Suprapubic skin (tissue), 4 donors: ENCODE data around the gene COL4A4. TPM values are rescaled to one million over a fixed set of nuclear protein-coding genes. Genes with fewer than 3 reads are reported as not detected.

Source experiments
- DNase-seq, 2 donors: peaks; one replicate each; pipeline ENCODE4 v3.0.0-alpha.2; 2019; ENCODE audit warnings: low spot score in 2 of 2
- H3K27ac ChIP-seq: fragments of 200-600 bp; sonication (generic); one replicate; pipeline ENCODE4 v1.5.1; 2019
- H3K27me3 ChIP-seq: fragments of 200-600 bp; sonication (generic); one replicate; pipeline ENCODE4 v1.5.1; 2019
- H3K36me3 ChIP-seq: fragments of 200-600 bp; sonication (generic); one replicate; pipeline ENCODE4 v1.5.1; 2019
- H3K4me1 ChIP-seq: fragments of 200-600 bp; sonication (generic); one replicate; pipeline ENCODE4 v1.5.1; 2019
- H3K4me3 ChIP-seq: fragments of 200-600 bp; sonication (generic); one replicate; pipeline ENCODE4 v1.5.1; 2019; ENCODE audit warnings: mild to moderate bottlenecking
- H3K9me3 ChIP-seq: fragments of 200-600 bp; sonication (generic); one replicate; pipeline ENCODE4 v1.5.1; 2019
- EP300 ChIP-seq: sonication (generic); formaldehyde crosslinking; IDR thresholded peaks from one replicate; pipeline ENCODE4 v1.6.1; 2017; ENCODE audit warnings: antibody characterized with exemption
- POLR2A ChIP-seq, 2 donors: fragments of 450-650 bp; IDR thresholded peaks; one replicate each; pipeline ENCODE4 v1.6.1; 2017; ENCODE audit warnings: antibody characterized with exemption in 2 of 2, mild to moderate bottlenecking in 2 of 2, moderate library complexity in 2 of 2
- POLR2AphosphoS5 ChIP-seq, 3 donors: sonication (generic); formaldehyde crosslinking; IDR thresholded peaks; one replicate each; pipeline ENCODE4 v1.6.1; 2017; ENCODE audit warnings: antibody characterized with exemption in 3 of 3
- WGBS: methylation state at CpG from one replicate; pipeline ENCODE4 v1.1.5; 2018; 5-methylcytosine and 5-hydroxymethylcytosine counted together
- total RNA-seq, 4 donors: library from RNA; depleted of rRNA; stranded (reverse); fragments of >200 nt; gene quantifications; one replicate each; pipeline ENCODE4 v1.1.0, GENCODE V29; 2016
- TF ChIP-seq, protein P1 (sequence below), 2 donors: fragments of 200-600 bp in 1 of 2; fragments of 450-650 bp in 1 of 2; sonication (generic) in 1 of 2; IDR thresholded peaks; one replicate each; pipeline ENCODE4 v1.5.1; 2016 to 2019; ENCODE audit warnings: antibody characterized with exemption in 2 of 2, mild to moderate bottlenecking in 1 of 2, moderate library complexity in 1 of 2

Gene COL4A4
- total RNA-seq, 4 donors from 2014 or later: 0.16 to 0.25 (median 0.23) TPM

GRCh38 chr2:227201771-227202170 lies 37.8 kb upstream of the COL4A4 start:
- 61% methylated on average over 2 of the region's 2 CpGs for WGBS
- Histone ChIP-seq H3K4me1 (no peaks in the 10 kb centered on the region), H3K9me3 (no peaks in the 10 kb centered on the region), H3K27me3 (no peaks in the 10 kb centered on the region), H3K36me3 (no peaks in the 10 kb centered on the region), H3K4me3 (no peak overlapping the region), H3K27ac (no peak overlapping the region)
- no peak for TF ChIP-seq EP300
- TF ChIP-seq POLR2A (IDR thresholded peaks at IDR 0.05): no peak
- TF ChIP-seq, protein P1, sequence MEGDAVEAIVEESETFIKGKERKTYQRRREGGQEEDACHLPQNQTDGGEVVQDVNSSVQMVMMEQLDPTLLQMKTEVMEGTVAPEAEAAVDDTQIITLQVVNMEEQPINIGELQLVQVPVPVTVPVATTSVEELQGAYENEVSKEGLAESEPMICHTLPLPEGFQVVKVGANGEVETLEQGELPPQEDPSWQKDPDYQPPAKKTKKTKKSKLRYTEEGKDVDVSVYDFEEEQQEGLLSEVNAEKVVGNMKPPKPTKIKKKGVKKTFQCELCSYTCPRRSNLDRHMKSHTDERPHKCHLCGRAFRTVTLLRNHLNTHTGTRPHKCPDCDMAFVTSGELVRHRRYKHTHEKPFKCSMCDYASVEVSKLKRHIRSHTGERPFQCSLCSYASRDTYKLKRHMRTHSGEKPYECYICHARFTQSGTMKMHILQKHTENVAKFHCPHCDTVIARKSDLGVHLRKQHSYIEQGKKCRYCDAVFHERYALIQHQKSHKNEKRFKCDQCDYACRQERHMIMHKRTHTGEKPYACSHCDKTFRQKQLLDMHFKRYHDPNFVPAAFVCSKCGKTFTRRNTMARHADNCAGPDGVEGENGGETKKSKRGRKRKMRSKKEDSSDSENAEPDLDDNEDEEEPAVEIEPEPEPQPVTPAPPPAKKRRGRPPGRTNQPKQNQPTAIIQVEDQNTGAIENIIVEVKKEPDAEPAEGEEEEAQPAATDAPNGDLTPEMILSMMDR (IDR thresholded peaks at IDR 0.05): no peak
- TF ChIP-seq POLR2AphosphoS5 (IDR thresholded peaks at IDR 0.05): no peak
- no peak for DNase-seq

DNA sequence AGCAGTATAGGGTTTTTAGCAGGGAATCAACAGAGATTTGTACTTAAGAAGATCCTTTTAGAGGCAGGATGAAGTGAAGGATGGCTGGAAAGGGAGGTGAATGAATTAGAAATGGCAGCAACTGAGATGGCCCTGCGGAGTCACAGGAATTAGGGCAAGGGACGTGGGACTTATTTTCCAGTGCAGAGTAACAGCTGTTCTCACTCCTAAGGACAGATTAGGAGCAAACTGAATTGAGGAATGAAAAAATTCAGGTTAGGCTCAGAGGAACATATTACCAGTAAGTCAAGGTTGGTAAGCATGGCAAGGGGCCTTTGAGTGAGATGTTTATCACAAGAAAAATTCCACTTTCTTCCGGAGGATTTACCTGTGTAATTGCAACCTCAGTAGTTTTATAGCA lies 34.9 kb upstream of the COL4A4 start:
- H3K4me3 ChIP-seq: no peak overlapping the region
- 74% methylated on average over 3 of the region's 3 CpGs for WGBS
- no peak overlapping the region for H3K27ac ChIP-seq
- H3K4me1 ChIP-seq: no peaks in the 10 kb centered on the region
- no peaks in the 10 kb centered on the region for H3K27me3 ChIP-seq
- no peak for DNase-seq
- no peaks in the 10 kb centered on the region for H3K36me3 ChIP-seq
- H3K9me3 ChIP-seq: no peaks in the 10 kb centered on the region
- TF ChIP-seq EP300: no peak
- TF ChIP-seq POLR2A (IDR thresholded peaks at IDR 0.05): no peak
- TF ChIP-seq, protein P1 (IDR thresholded peaks at IDR 0.05): no peak
- no peak for TF ChIP-seq POLR2AphosphoS5 (IDR thresholded peaks at IDR 0.05)

DNA sequence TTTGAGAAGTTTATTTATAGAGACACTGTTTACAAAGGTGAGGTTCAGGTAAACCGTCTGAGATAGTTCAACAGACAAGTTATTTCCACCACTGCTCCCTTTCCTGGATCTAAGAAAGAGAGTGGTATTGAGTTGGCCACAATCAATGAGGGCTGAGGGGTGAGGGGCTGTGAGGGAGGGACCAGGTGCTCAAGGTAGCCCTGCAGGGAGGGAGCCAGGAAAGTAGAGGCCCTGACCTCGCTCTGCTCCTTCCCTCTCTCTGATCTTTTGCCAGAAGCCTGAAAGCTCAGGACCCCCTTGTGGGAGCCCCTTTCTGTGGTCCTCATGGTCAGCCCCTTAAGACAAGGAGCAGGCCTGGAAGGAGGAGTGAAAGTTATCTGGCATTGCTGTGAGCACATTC lies 30.2 kb upstream of the COL4A4 start:
- no peak overlapping the region for H3K27ac ChIP-seq
- H3K4me1 ChIP-seq: no peaks in the 10 kb centered on the region
- no peaks in the 10 kb centered on the region for H3K36me3 ChIP-seq
- H3K4me3 ChIP-seq: no peak overlapping the region
- no peak for TF ChIP-seq POLR2AphosphoS5 (IDR thresholded peaks at IDR 0.05)
- no peak for TF ChIP-seq EP300
- WGBS: 69% methylated on average over 2 of the region's 2 CpGs
- no peak for DNase-seq
- H3K27me3 ChIP-seq: no peaks in the 10 kb centered on the region
- H3K9me3 ChIP-seq: no peaks in the 10 kb centered on the region

- no peaks in the 10 kb centered on the region for H3K36me3 ChIP-seq
- TF ChIP-seq EP300: no peak
- TF ChIP-seq POLR2AphosphoS5 (IDR thresholded peaks at IDR 0.05): no peak
- TF ChIP-seq, protein P1 (IDR thresholded peaks at IDR 0.05): no peak
- no peak for TF ChIP-seq POLR2A (IDR thresholded peaks at IDR 0.05)
- WGBS: 89% methylated on average over 3 of the region's 3 CpGs
- no peaks in the 10 kb centered on the region for H3K9me3 ChIP-seq
- no peaks in the 10 kb centered on the region for H3K4me1 ChIP-seq
- H3K27me3 ChIP-seq: no peaks in the 10 kb centered on the region
- no peak overlapping the region for H3K4me3 ChIP-seq
- H3K27ac ChIP-seq: no peak overlapping the region
- no peak for DNase-seq
Measured at GRCh38 chr2:227192491-227192890, 28.5 kb upstream of the COL4A4 start.

DNA sequence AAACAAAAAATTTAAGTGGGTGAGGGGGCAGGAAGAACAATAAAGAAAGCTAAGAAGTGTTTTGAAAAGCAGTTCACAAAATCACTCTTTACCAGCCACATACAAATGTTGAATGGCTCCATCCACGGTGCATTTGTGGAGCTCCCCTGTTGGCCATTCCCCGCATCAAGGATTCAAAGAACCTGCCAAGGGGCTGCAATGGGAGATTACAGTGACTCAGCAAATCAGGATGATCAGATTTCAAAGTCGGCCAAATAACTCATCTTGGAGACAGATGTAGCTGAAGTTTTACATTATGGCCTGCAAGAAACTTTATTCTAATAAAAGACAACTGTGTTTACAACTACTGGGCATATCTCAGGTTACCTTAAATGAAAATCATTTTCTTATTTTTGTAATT lies 27.4 kb upstream of the COL4A4 start:
- TF ChIP-seq POLR2AphosphoS5 (IDR thresholded peaks at IDR 0.05) (no peak), EP300 (no peak), POLR2A (IDR thresholded peaks at IDR 0.05) (no peak)
- TF ChIP-seq, protein P1 (IDR thresholded peaks at IDR 0.05): no peak
- no peaks in the 10 kb centered on the region for H3K4me1 ChIP-seq
- no peak overlapping the region for H3K27ac ChIP-seq
- H3K36me3 ChIP-seq: no peaks in the 10 kb centered on the region
- H3K9me3 ChIP-seq: no peaks in the 10 kb centered on the region
- no peak for DNase-seq
- H3K4me3 ChIP-seq: no peak overlapping the region
- no peaks in the 10 kb centered on the region for H3K27me3 ChIP-seq
- WGBS: 32% methylated on average over 3 of the region's 3 CpGs

GRCh38 chr2:227188292-227188691 lies 24.3 kb upstream of the COL4A4 start:
- Histone ChIP-seq H3K27ac (no peak overlapping the region), H3K4me3 (no peak overlapping the region), H3K9me3 (no peaks in the 10 kb centered on the region), H3K27me3 (no peaks in the 10 kb centered on the region), H3K36me3 (no peaks in the 10 kb centered on the region), H3K4me1 (no peaks in the 10 kb centered on the region)
- no peak for TF ChIP-seq POLR2AphosphoS5 (IDR thresholded peaks at IDR 0.05)
- TF ChIP-seq, protein P1 (IDR thresholded peaks at IDR 0.05): no peak
- TF ChIP-seq EP300: no peak
- TF ChIP-seq POLR2A (IDR thresholded peaks at IDR 0.05): no peak
- 65% methylated on average over 6 of the region's 6 CpGs for WGBS
- no peak for DNase-seq
